LNCaP clone FGC (cell line): ENCODE data around the gene BMPER.

ENCODE experiments used
- DNase-seq: peaks from one replicate; pipeline ENCODE4 v3.0.0-alpha.2; 2011; ENCODE audit warnings: low read depth
- H3K4me3 ChIP-seq: 2 replicates; pipeline ENCODE4 v1.5.1; 2011; ENCODE audit warnings: mild to moderate bottlenecking, low read depth, low read length, control low read depth
- CTCF ChIP-seq: IDR thresholded peaks from 2 replicates; pipeline ENCODE4 v1.5.1; 2012; ENCODE audit warnings: mild to moderate bottlenecking; ENCODE audit not compliant: control insufficient read depth, insufficient read depth; ENCODE audit errors: extremely low read depth

BMPER gene

DNA sequence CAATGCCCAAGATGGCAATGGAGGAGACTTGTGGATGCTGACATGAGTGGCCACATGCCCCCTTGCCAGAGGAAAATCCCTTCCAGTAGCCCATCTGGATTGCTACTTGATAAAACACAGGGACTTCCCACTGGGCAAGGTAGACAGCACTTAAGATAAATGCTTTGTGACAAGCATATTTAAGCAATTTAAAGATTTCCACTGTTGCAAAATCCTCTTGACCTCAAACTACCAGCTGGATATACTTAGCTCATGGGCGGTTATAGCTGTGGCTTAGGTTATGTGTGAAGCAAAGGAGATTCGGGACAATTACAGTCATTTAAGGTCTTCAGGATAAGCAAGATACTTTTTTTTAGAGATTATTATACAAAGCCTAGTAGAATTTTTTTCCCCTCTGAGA, 238.1 kb downstream of the BMPER start:
- no peak overlapping the region for H3K4me3 ChIP-seq
- no peak for TF ChIP-seq CTCF
- DNase-seq = no peak

- DNase-seq = no peak
- H3K4me3 ChIP-seq = no peak overlapping the region
- TF ChIP-seq CTCF = no peak
Observed at GRCh38 chr7:34145603-34146002, 240.3 kb downstream of the BMPER start.

DNA sequence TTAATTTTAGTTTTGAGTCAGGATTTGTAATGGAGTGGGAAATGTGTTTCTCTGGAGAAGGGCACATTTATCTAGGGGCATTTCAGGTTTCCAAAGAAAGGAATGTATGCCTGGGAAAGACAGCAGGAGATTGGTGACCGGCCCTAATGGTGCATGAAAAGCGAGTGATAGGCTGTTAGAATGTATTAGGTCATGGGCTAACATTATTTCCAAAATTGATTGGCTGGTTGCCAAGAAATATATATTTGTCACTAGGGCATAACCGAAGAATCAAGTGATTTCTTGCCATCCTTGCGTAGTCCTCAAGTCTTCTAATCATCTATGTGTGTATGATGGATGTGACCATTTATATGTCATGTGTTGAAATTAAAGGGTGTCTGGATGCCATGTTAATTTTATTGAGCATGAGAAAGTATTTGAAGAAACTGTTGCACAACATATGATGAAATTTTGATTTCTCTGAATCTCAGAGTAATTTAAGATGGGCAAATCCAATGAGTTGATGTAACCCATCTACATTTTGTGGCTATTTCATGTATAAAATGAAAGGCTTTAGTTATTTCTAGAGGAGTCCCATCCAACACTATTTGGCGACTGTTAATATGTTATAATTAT, 248.4 kb downstream of the BMPER start:
- no peak for TF ChIP-seq CTCF
- H3K4me3 ChIP-seq = no peak overlapping the region
- no peak for DNase-seq

GRCh38 chr7:34155220-34155908, 250.0 kb downstream of the BMPER start:
- no peak for TF ChIP-seq CTCF
- DNase-seq = no peak
- no peak overlapping the region for H3K4me3 ChIP-seq

DNA sequence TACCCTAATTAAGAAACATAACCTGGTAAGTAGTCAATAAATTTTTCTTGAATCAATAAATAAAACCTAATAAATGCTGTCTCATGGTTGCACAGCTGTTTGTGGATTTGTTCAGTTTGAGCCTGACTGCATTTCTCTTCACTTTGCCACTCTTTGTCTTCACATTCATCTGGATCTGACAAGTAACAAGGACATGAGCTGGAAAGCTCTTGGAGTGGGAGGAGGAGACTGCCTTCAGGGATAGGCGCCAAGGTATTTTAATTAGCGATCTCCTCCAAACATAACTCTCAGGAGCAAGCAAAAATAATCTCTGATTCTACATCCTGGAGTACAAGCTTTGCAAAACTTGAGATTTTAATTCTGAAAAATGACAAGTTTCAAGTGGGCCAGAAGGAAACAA, 251.0 kb downstream of the BMPER start:
- H3K4me3 ChIP-seq = no peak overlapping the region
- DNase-seq = peak; percentile 41
- TF ChIP-seq CTCF = no peak

DNA sequence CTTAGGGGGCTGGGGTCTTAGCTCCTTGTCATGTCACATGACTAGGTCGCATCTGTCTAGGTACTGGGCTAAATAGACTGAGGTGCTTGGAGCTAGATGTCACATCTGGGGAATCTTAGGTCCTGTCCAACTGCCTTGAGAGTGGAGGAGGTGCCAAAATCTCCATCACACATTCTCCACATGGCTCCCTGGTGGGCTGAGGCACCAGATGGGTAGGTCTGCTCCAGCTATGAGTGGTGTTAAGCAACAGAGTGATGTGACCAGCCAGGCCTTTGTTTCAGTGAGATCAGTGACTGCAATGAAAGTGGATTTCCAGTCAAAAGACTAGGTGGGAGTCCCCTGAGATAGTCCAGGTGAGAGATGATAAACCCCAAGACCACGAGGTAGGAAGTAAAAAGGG, 251.8 kb downstream of the BMPER start:
- DNase-seq = no peak
- TF ChIP-seq CTCF = no peak
- no peak overlapping the region for H3K4me3 ChIP-seq
